Measurements from ENCODE around the gene TLE1.

GRCh38 chr9:81602887-81603680, 86.3 kb downstream of the TLE1 start:
- TF ChIP-seq CTCF (IDR thresholded peaks at IDR 0.05) (no peak), POLR2A (IDR thresholded peaks at IDR 0.05) (no peak), POLR2AphosphoS5 (IDR thresholded peaks at IDR 0.05) (no peak)

Data from transverse colon (tissue), 4 donors.